Nephron progenitor cell (in vitro differentiated cells): ENCODE data around the gene LGR6.

ENCODE experiments used
- DNase-seq: peaks from one replicate; pipeline ENCODE4 v3.0.0; 2021
- H3K27ac Mint-ChIP-seq: 2 replicates; pipeline ENCODE4 v1.8.0; 2021; ENCODE audit warnings: mild to moderate bottlenecking, moderate library complexity, mixed read lengths
- H3K27me3 Mint-ChIP-seq: 2 replicates; pipeline ENCODE4 v1.8.0; 2021; ENCODE audit warnings: mild to moderate bottlenecking, low read depth, mixed read lengths; ENCODE audit not compliant: poor library complexity
- H3K36me3 Mint-ChIP-seq: 2 replicates; pipeline ENCODE4 v1.8.0; 2021; ENCODE audit warnings: low read depth, mixed read lengths
- H3K4me1 Mint-ChIP-seq: 2 replicates; pipeline ENCODE4 v1.8.0; 2021; ENCODE audit warnings: mixed read lengths
- H3K4me3 Mint-ChIP-seq: 2 replicates; pipeline ENCODE4 v1.8.0; 2021; ENCODE audit warnings: mild to moderate bottlenecking, moderate library complexity, mixed read lengths
- H3K9me3 Mint-ChIP-seq: 2 replicates; pipeline ENCODE4 v1.8.0; 2021; ENCODE audit warnings: mild to moderate bottlenecking, moderate library complexity, mixed read lengths
- TF ChIP-seq, protein P1 (sequence below): fragments of 200-600 bp; sonication (generic); IDR thresholded peaks from 2 replicates; pipeline ENCODE4 v1.5.0; 2021; ENCODE audit warnings: antibody characterized with exemption

The LGR6 gene

DNA sequence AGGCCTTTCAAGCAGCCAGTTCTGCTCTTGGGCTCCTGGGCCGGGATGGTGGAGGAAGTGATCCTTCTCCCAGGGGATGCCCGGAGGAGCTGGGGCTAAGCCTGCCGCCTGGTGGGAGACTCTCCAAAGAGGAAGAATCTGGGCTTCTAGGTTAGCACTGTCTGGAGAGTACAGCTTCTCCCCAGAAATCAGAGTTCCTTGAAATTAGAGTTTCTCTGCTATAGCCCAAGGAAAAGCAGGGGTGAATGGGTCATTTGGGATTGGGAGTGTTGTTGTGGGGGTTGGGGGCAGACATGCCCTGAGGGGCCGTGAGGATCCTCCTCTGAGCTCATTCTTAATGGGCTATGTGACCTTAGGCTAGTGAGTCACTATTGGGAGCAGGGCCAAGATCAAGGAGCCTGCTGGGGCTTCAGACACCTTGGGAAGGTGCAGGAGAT lies 6.5 kb downstream of the LGR6 start:
- Mint-ChIP-seq H3K4me1 (no peaks in the 10 kb centered on the region), H3K9me3 (no peaks in the 10 kb centered on the region), H3K27me3 (peaks cover 41% of the 10 kb centered on the region), H3K4me3 (no peak overlapping the region), H3K36me3 (no peaks in the 10 kb centered on the region), H3K27ac (no peak overlapping the region)
- no peak for DNase-seq
- TF ChIP-seq, protein P1, sequence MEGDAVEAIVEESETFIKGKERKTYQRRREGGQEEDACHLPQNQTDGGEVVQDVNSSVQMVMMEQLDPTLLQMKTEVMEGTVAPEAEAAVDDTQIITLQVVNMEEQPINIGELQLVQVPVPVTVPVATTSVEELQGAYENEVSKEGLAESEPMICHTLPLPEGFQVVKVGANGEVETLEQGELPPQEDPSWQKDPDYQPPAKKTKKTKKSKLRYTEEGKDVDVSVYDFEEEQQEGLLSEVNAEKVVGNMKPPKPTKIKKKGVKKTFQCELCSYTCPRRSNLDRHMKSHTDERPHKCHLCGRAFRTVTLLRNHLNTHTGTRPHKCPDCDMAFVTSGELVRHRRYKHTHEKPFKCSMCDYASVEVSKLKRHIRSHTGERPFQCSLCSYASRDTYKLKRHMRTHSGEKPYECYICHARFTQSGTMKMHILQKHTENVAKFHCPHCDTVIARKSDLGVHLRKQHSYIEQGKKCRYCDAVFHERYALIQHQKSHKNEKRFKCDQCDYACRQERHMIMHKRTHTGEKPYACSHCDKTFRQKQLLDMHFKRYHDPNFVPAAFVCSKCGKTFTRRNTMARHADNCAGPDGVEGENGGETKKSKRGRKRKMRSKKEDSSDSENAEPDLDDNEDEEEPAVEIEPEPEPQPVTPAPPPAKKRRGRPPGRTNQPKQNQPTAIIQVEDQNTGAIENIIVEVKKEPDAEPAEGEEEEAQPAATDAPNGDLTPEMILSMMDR, result no peak

DNA sequence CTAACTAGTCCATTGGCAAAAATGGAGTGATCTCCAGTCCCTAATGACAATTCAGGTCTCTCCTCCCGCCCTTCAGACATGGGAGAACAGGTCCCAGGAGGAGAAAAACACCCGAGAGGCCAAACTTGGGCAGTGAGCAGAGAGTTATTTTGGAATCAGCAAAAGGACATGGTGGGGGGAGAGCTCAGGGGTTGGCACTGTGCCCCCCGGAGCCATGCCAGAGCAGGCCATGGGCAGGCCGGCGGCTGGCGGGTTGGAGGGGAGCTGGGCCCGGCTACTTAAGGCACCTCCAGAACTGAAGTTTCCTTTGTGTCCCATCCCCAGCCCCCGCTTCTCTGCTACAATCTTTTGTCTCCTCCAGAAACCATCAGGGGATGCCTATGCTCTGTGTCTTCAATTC lies 7.1 kb downstream of the LGR6 start:
- Mint-ChIP-seq H3K9me3 (no peaks in the 10 kb centered on the region), H3K27me3 (peaks cover 35% of the 10 kb centered on the region), H3K4me1 (no peaks in the 10 kb centered on the region), H3K4me3 (no peak overlapping the region), H3K36me3 (no peaks in the 10 kb centered on the region), H3K27ac (no peak overlapping the region)
- DNase-seq, result no peak
- TF ChIP-seq, protein P1, result no peak

DNA sequence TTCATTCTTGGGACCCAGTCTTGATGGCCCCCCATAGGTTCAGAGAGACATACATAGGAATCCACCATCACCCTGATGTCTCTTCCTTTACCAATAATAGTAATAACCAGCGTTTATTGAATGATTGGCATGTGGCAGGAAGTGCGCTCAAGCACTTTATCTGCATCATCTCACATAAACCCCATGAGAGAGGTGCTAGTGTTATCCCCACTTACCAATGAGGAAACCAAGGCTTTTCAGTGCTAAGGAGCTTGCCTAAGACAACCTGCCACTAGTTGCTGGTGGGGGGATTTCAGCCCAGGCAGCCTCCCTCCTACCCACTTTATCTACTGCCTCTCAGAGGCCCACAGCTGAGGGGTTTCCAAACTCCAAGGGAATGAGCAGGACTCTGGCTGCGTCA lies 7.7 kb downstream of the LGR6 start:
- H3K4me3 Mint-ChIP-seq, result no peak overlapping the region
- no peaks in the 10 kb centered on the region for H3K4me1 Mint-ChIP-seq
- H3K9me3 Mint-ChIP-seq, result no peaks in the 10 kb centered on the region
- TF ChIP-seq, protein P1, result no peak
- no peak for DNase-seq
- H3K36me3 Mint-ChIP-seq, result no peaks in the 10 kb centered on the region
- no peak overlapping the region for H3K27ac Mint-ChIP-seq
- H3K27me3 Mint-ChIP-seq, result peaks cover 30% of the 10 kb centered on the region

DNA sequence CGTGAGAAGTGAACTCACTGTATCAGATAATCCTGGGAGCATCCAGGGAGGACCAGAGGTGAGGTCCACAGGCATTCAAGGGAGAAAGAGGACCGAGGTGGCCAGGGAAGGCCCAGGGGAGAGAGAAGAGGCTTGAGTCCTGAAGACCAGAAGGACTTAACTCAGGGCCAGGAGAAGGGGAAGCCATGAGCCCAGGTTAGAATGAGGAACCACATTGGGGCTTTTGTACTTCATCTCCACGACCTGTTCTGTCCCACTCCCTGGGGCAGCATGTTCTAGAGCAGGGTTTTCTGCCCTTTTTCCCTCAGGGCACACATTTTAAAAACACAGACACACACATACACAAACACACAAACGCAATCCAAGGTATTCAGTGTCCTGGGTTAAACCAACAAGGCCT lies 8.4 kb downstream of the LGR6 start:
- Mint-ChIP-seq H3K4me3 (no peak overlapping the region), H3K27me3 (peaks cover 22% of the 10 kb centered on the region), H3K36me3 (no peaks in the 10 kb centered on the region), H3K4me1 (no peaks in the 10 kb centered on the region), H3K9me3 (no peaks in the 10 kb centered on the region), H3K27ac (no peak overlapping the region)
- DNase-seq, result no peak
- TF ChIP-seq, protein P1, result no peak

DNA sequence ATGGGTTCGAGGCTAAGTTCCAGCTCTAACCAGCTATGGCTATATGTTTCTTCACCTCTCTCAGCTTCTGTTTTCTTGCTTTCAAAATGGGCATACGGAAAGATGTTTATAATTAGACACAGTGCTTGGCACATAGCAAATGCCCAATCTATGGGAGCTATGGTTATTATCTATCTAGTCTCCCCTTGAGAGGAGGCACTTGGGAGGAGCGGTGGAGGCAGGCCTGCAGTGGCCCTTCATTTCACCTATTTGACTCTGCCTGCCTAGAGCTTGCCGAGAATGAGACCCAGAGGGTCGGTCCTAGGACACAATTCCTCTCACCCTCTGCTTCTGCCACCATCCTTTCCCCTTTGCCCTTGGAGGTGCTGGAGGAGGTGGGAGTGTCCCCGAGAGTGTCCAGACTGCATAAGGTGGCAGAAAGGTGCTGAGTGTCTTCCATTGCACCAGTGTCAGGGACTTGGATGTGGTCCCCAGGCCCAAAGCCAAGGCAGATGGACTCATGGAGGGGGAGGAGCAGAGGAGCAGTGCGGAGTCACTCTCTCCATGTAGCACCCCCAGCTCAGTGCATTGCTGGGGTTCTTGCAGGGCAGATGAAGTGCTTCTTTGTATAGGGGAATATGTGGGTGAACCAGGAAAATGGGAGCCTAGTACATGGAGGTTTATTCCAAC lies 9.0 kb downstream of the LGR6 start:
- DNase-seq, result no peak
- TF ChIP-seq, protein P1, result no peak
- H3K9me3 Mint-ChIP-seq, result no peaks in the 10 kb centered on the region

More for the DNA sequence above, 9.0 kb downstream of the LGR6 start:
- Mint-ChIP-seq H3K27ac (peak overlapping the region; percentile 63), H3K4me1 (peaks cover 3% of the 10 kb centered on the region), H3K27me3 (peaks cover 18% of the 10 kb centered on the region), H3K36me3 (no peaks in the 10 kb centered on the region), H3K4me3 (no peak overlapping the region)
